Uterus (tissue), 2 donors: ENCODE measurements around the gene TMEM215.

Source experiments
- CTCF ChIP-seq, 4 experiments: fragments of 200-600 bp in 2 of 4; fragments of 450-650 bp in 2 of 4; sonication (generic) in 2 of 4; IDR thresholded peaks; one replicate each; pipeline ENCODE4 v1.5.1; 2016 to 2019; ENCODE audit warnings: antibody characterized with exemption in 4 of 4, mild to moderate bottlenecking in 2 of 4, moderate library complexity in 1 of 4
- POLR2A ChIP-seq, 2 donors: fragments of 450-650 bp; IDR thresholded peaks; one replicate each; pipeline ENCODE4 v1.6.1; 2016; ENCODE audit warnings: antibody characterized with exemption in 2 of 2, mild to moderate bottlenecking in 1 of 2, moderate library complexity in 1 of 2

DNA sequence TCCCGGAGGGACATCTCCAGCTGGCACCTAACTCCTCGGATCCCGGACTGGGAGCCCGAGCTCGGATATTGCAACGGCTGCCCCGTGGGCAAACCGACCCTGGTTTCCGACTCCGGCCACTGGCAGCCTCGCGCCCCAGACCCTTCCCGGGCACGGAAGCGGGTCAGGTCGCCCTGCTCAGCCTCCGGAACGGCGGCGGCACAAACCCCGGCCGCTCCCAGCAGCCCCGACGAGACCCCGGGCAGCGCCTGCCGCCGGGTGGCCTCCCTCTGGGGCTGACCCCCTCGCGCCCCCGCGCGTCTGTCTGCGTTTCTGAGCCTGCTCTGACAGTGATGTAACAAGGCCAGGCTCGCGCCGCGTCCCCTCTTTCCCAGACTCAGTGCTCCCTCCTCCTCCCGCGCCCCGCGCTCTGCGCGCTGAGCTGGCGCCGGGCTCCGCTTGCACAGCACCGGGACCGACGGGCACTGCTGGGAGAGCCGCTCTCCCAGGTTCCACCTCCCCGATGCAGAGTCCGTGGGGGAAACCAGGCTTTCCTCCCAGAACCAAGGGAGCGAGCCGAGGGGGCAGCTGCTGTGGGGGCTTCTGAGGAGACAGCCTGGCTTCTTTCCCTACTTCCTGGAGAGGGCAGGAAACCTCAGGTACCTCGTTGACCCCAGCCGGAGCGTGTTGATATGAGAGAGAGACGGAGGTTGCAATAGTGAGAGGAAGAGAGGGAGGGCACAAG is at the start of gene TMEM215:
- TF ChIP-seq CTCF (IDR thresholded peaks at IDR 0.05) (no peak), POLR2A (IDR thresholded peaks at IDR 0.05) (no peak)
